HepG2 (cell line): Measurements from ENCODE around the gene SLC4A11. TPM values are rescaled to one million over a fixed set of nuclear protein-coding genes. Genes with fewer than 3 reads are reported as not detected.
A peak's percentile ranks its signal among the peaks of the same experiment; 100 is the strongest.

Source experiments
- HDAC2 ChIP-seq: sonication (generic); formaldehyde crosslinking; IDR thresholded peaks from 2 replicates; pipeline ENCODE4 v1.4.0; 2020; ENCODE audit warnings: missing genetic modification reagents
- MATR3 ChIP-seq: sonication (generic); formaldehyde crosslinking; IDR thresholded peaks from 2 replicates; pipeline ENCODE4 v1.4.0; 2020; ENCODE audit warnings: missing genetic modification reagents
- MED8 ChIP-seq: sonication (generic); formaldehyde crosslinking; IDR thresholded peaks from 2 replicates; pipeline ENCODE4 v1.8.1; 2023; ENCODE audit warnings: mild to moderate bottlenecking, missing genetic modification reagents; ENCODE audit not compliant: insufficient replicate concordance
- RFX3 ChIP-seq: IDR thresholded peaks from 2 replicates; pipeline ENCODE4 v1.6.1; 2016; ENCODE audit warnings: missing biosample characterization, missing genetic modification reagents
- SCMH1 ChIP-seq: sonication (generic); formaldehyde crosslinking; IDR thresholded peaks from 2 replicates; pipeline ENCODE4 v1.9.0; 2021; ENCODE audit warnings: missing genetic modification reagents, mild to moderate bottlenecking, borderline replicate concordance
- SKIL ChIP-seq: sonication (generic); formaldehyde crosslinking; IDR thresholded peaks from 2 replicates; pipeline ENCODE4 v1.8.0; 2022; ENCODE audit warnings: missing genetic modification reagents, mild to moderate bottlenecking, moderate library complexity, borderline replicate concordance
- ZBTB2 ChIP-seq: sonication (generic); formaldehyde crosslinking; IDR thresholded peaks from 2 replicates; pipeline ENCODE4 v1.8.0; 2022; ENCODE audit warnings: low read depth, missing genetic modification reagents
- ZBTB40 ChIP-seq, 2 experiments: fragments of 450-650 bp in 1 of 2; sonication (generic) in 1 of 2; formaldehyde crosslinking in 1 of 2; IDR thresholded peaks; 2 replicates each; pipeline versions ENCODE4 v1.6.1 to v1.8.0; 2016 to 2022; ENCODE audit warnings: antibody characterized with exemption in 1 of 2, mild to moderate bottlenecking in 1 of 2, missing genetic modification reagents in 1 of 2
- ZNF275 ChIP-seq: sonication (generic); formaldehyde crosslinking; IDR thresholded peaks from 2 replicates; pipeline ENCODE4 v1.8.0; 2022; ENCODE audit warnings: missing genetic modification reagents, mild to moderate bottlenecking, inconsistent platforms, borderline replicate concordance
- ZNF432 ChIP-seq: sonication (generic); formaldehyde crosslinking; IDR thresholded peaks from 2 replicates; pipeline ENCODE4 v1.5.0; 2020; ENCODE audit warnings: missing genetic modification reagents, mild to moderate bottlenecking, borderline replicate concordance
- ZNF670 ChIP-seq: sonication (generic); formaldehyde crosslinking; IDR thresholded peaks from 2 replicates; pipeline ENCODE4 v1.8.0; 2022; ENCODE audit warnings: mild to moderate bottlenecking, missing genetic modification reagents, borderline replicate concordance
- ZNF768 ChIP-seq: sonication (generic); formaldehyde crosslinking; IDR thresholded peaks from 2 replicates; pipeline ENCODE4 v1.4.0; 2020; ENCODE audit warnings: missing genetic modification reagents
- ZNF816 ChIP-seq: sonication (generic); formaldehyde crosslinking; IDR thresholded peaks from 2 replicates; pipeline ENCODE4 v1.8.0; 2022; ENCODE audit warnings: missing genetic modification reagents, mild to moderate bottlenecking, borderline replicate concordance
- polyA plus RNA-seq, 8 experiments: library from polyadenylated mRNA; depleted of rRNA in 3 of 8; stranded (reverse) in 7 of 8; unstranded in 1 of 8; fragments of >200 nt; fragmentation: Illumina TruSeq in 4 of 8; extraction: Trizol in 4 of 8; gene quantifications; 2 replicates each; pipeline versions ENCODE4 v1.2.1 to v1.2.3, GENCODE V29; 2011 to 2016; ENCODE audit warnings: low read depth in 4 of 8, missing spikeins in 1 of 8, mixed read lengths in 1 of 8; ENCODE audit not compliant: insufficient read depth in 1 of 8
- total RNA-seq, 5 experiments: library from RNA; depleted of rRNA; stranded (reverse); fragments of >200 nt; fragmentation: Illumina TruSeq; extraction: Trizol; gene quantifications; 2 replicates each; pipeline ENCODE4 v1.2.3, GENCODE V29; 2016; ENCODE audit warnings: low read depth in 1 of 5

SLC4A11 gene
- total and polyA plus RNA-seq, 2 of the 13 experiments (the other 11 are each of a cell fraction or from before 2014, with no cell fraction given), result 3.9 to 27.0 TPM

GRCh38 chr20:3203315-3204123 lies 35.5 kb downstream of the SLC4A11 start (continued):
- TF ChIP-seq ZNF432 (CRISPR knock-in tag), result no peak
- 0 out of 2 replicates have a peak, but pooled peaks have one; percentile 14 for TF ChIP-seq SKIL (CRISPR knock-in tag)
- no peak for TF ChIP-seq ZBTB40 (IDR thresholded peaks at IDR 0.05)
- peak; percentile 63; the same call in 1 of the 2 replicates for TF ChIP-seq ZBTB40 (CRISPR knock-in tag; IDR thresholded peaks at IDR 0.05)
- no peak for TF ChIP-seq RFX3
- peak; percentile 45 for TF ChIP-seq MED8 (CRISPR knock-in tag)
- peak; percentile 67; the same call in 1 of the 2 replicates for TF ChIP-seq ZBTB2 (CRISPR knock-in tag)
- TF ChIP-seq ZNF816 (CRISPR knock-in tag), result peak; percentile 67; the same call in 1 of the 2 replicates
- peak; percentile 63 for TF ChIP-seq HDAC2 (CRISPR knock-in tag)
- TF ChIP-seq ZNF768 (CRISPR knock-in tag), result 0 out of 2 replicates have a peak, but pooled peaks have one; percentile 71
- TF ChIP-seq SCMH1, result no peak
- peak; percentile 51 for TF ChIP-seq ZNF275 (CRISPR knock-in tag)
- TF ChIP-seq MATR3 (CRISPR knock-in tag), result no peak
- TF ChIP-seq ZNF670 (CRISPR knock-in tag), result peak; percentile 83; the same call in 1 of the 2 replicates
